Lower leg skin (tissue), 4 donors: Measurements from ENCODE around the gene KCNQ1OT1. TPM values are rescaled to one million over a fixed set of nuclear protein-coding genes. Genes with fewer than 3 reads are reported as not detected.

ENCODE experiments used
- DNase-seq, 2 donors: peaks; one replicate each; pipeline ENCODE4 v3.0.0-alpha.2; 2019; ENCODE audit warnings: low spot score in 2 of 2
- H3K4me3 ChIP-seq: fragments of 200-600 bp; sonication (generic); 2 replicates; pipeline ENCODE4 v1.5.1; 2017; ENCODE audit warnings: mild to moderate bottlenecking, low read depth; ENCODE audit not compliant: poor library complexity, severe bottlenecking
- POLR2A ChIP-seq, 2 donors: fragments of 450-650 bp; IDR thresholded peaks; one replicate each; pipeline ENCODE4 v1.6.1; 2016 to 2017; ENCODE audit warnings: antibody characterized with exemption in 2 of 2, mild to moderate bottlenecking in 1 of 2, moderate library complexity in 1 of 2
- WGBS, 2 donors: methylation state at CpG; one replicate each; pipeline ENCODE4 v1.1.5; 2018; 5-methylcytosine and 5-hydroxymethylcytosine counted together
- intact Hi-C: fragments of 100-400 bp; cut with DNase I; formaldehyde crosslinking; loops from one replicate; pipeline ENCODE4 v1.15.0; 2023; ENCODE audit warnings: low total_unique reads
- total RNA-seq, 4 donors: library from RNA; depleted of rRNA; stranded (reverse); fragments of >200 nt; gene quantifications; one replicate each; pipeline ENCODE4 v1.1.0, GENCODE V29; 2016
- TF ChIP-seq, protein P1 (sequence below), 3 donors: fragments of 450-650 bp; IDR thresholded peaks; one replicate each; pipeline ENCODE4 v1.5.1; 2016; ENCODE audit warnings: antibody characterized with exemption in 3 of 3, mild to moderate bottlenecking in 3 of 3, moderate library complexity in 2 of 3

The KCNQ1OT1 gene
- total RNA-seq, 4 donors from 2014 or later = 0.63 to 1.8 (median 0.91) TPM

DNA sequence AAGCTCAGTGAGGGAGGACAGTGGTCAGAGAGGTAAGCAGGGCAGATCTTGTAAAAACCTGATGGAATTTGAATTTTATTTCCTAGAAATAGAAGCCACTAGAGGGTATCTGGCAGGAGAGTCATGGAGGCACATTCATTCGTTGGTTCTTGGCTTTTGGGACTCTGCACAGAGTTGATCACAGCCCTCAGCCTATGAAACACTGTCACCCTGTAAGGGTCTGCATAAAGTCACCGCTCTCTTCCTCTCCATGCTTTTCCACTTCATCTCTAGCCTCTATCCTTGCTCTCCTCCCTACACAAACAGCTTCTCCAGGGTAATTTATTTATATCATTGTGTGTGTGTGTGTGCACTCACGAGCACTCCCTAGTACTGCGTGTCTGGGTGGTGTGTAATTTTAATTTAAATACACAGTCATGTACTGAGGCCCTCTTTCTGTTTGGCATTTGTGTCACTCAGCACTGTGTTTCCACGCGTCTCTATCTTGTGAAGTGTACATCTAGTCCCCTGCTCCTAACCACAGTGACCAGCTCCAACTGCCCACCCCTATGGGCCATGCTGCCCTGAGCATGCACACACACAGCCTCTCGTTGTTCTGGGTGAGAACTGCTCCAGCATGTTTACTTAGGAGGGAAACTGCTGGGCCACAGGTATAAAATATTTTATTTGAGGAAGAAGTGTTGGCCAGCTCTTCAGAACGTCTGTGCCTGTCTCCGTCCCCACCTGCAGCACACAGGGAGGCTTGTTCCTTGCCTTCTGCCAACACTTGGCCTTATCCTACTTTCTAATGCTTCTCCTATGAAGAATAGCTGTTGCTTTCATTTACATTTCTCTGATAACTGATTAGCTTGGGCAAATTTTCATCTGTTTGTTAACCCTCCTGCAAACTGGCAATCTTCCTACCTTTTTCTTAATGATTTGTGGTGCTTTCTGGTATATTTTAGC, 4.5 kb downstream of the KCNQ1OT1 start:
- 83 to 88% methylated on average over 9 of the region's 9 CpGs for WGBS, 2 donors
- intact Hi-C loops = no loop called here
- DNase-seq = peak in 1 of 2 donors; percentile 50
- no peak for TF ChIP-seq POLR2A (IDR thresholded peaks at IDR 0.05)
- TF ChIP-seq, protein P1, sequence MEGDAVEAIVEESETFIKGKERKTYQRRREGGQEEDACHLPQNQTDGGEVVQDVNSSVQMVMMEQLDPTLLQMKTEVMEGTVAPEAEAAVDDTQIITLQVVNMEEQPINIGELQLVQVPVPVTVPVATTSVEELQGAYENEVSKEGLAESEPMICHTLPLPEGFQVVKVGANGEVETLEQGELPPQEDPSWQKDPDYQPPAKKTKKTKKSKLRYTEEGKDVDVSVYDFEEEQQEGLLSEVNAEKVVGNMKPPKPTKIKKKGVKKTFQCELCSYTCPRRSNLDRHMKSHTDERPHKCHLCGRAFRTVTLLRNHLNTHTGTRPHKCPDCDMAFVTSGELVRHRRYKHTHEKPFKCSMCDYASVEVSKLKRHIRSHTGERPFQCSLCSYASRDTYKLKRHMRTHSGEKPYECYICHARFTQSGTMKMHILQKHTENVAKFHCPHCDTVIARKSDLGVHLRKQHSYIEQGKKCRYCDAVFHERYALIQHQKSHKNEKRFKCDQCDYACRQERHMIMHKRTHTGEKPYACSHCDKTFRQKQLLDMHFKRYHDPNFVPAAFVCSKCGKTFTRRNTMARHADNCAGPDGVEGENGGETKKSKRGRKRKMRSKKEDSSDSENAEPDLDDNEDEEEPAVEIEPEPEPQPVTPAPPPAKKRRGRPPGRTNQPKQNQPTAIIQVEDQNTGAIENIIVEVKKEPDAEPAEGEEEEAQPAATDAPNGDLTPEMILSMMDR (IDR thresholded peaks at IDR 0.05) = no peak
- H3K4me3 ChIP-seq = no peak overlapping the region

DNA sequence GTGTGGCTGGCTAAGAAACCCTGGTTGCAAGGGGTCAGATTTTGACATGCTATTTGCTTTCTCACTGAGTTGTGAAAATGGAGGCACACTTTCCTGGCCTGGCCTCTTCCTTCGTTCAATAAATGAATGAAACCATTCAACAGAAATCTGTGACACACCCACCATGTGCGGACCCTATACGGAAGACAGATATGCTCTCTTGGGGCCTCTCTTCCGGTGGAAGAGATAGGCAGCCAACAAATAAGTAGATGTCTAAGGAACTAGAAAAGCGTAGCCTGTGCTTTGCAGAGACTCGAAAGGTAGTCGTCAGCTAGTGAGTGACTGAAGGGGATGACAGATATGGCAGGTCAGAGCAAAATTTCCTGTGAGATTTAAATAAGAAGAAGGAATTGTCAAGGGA, 5.3 kb downstream of the KCNQ1OT1 start:
- peak in 1 of 2 donors; percentile 6 for DNase-seq
- intact Hi-C loops = no loop called here
- 75 to 81% methylated on average over 7 of the region's 7 CpGs for WGBS, 2 donors
- TF ChIP-seq, protein P1 (IDR thresholded peaks at IDR 0.05) = no peak
- no peak for TF ChIP-seq POLR2A (IDR thresholded peaks at IDR 0.05)
- H3K4me3 ChIP-seq = no peak overlapping the region

DNA sequence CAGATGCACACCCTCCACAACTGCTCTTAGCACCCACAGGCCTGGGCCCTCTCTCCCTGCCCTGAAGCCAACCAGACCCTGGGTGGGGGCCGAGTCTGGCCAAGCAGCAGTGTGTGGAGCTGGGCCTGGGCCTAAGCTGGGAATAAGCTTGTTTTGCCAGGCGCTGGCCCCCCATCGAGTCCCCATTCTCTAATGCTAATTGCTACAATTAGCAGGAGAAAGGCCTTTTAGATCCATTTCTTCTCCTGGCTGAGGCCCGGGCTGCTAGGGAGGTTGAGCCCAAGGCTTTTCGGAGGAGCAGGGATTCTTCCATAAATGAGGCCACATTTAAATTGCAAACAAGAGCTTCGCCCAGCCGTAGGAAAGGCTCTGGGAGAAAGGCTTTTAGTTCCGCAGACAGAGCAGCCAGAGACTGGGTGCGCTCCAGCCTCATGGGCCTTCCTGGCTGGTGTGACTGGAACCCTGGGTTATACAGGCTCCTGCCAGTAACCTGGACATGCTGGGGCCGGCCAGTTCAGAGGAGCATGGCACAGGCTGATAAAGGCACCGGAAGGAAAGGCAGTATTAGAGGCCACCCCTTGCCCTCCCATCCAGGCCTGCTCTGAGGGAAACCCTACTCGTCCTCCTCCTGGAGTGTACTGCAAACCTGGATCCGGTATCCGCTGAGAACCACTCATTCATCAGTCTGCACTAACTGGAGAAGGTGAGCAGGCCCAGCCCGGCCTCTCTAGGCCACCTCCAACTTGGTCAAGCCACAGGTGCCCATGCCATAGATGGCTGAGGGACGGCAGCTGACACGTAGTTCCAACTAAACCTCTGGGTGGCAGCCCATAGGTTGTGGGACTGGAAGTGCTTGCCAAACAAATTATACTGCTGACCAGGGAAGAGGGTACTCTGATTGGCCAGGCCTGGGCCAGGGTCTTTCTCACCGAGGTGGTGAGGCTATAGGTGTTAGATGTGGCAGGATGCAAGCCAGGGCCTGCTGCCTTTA, 6.2 kb downstream of the KCNQ1OT1 start:
- peak in 1 of 2 donors; percentile 78 for DNase-seq
- intact Hi-C loops = no loop called here
- WGBS, 2 donors = 83 to 88% methylated on average over 18 of the region's 18 CpGs
- H3K4me3 ChIP-seq = no peak overlapping the region
- TF ChIP-seq, protein P1 (IDR thresholded peaks at IDR 0.05) = no peak
- TF ChIP-seq POLR2A (IDR thresholded peaks at IDR 0.05) = no peak

DNA sequence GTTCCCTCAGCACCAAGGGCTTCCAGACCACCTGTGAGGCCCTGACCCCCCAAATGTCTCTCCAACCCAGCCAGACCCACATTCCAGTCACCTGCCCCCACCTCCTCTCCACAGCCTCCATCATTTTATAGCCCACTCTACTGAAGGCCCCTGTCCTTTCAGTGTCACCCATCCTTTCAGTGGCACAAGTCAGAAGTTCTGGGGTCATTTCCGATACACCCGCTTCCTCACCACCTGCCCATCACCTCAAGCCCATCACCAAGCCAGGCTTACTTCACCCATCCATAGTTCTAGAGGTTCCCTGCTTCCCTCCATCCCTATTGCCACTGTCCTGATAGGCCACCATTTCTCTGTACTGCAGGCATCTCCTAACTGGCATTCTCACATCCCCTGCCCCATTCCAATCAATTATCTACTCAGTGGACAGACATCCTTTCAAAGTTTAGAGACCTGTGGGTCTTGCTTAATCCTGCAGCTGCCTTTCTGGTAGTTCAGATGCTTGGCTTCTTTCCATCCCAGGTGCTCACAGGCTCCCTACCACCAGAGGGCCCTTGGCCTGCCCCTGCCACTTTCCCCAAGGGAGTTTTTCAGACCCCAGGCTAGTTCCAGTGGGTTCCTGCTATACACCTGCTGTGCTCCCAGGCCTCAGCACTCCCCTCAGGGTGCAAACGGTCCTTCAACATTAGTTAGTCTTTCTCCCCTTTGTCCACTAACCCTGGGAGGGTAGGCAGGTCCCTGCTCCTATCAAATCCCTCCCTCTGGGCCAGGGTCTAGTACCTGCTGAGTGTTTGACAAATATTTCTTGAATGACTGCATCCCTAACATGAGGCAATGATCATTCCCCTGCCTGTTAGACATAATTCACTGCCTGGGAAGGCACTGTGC, 7.6 kb downstream of the KCNQ1OT1 start:
- WGBS, 2 donors = 91 to 92% methylated on average over 3 of the region's 3 CpGs
- H3K4me3 ChIP-seq = no peak overlapping the region
- intact Hi-C loops = no loop called here
- TF ChIP-seq, protein P1 (IDR thresholded peaks at IDR 0.05) = no peak
- no peak for TF ChIP-seq POLR2A (IDR thresholded peaks at IDR 0.05)
- DNase-seq = peak in 1 of 2 donors; percentile 68

DNA sequence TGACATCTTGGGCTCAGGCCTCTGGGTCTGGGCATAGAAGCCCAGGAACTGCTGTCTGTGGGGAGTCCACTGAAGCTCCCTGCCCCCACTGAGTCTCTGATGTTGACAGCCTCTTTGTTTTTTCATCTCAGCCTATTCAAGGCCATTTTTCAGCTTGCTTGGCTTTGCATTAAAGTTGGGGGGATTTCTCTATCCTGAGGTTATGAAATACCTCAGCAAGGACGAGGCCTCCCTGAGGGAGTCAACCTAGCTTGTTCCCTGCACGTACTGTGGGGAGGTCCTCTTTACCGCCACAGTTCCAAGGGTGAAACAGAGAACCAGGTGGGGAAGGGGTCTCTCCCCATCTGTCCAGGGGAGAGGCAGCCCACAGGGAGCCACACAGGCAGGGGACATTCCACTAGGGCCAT, 8.4 kb downstream of the KCNQ1OT1 start:
- DNase-seq = peak in 1 of 2 donors; percentile 49
- intact Hi-C loops = no loop called here
- 87 to 90% methylated on average over 3 of the region's 3 CpGs for WGBS, 2 donors
- TF ChIP-seq, protein P1 (IDR thresholded peaks at IDR 0.05) = no peak
- no peak for TF ChIP-seq POLR2A (IDR thresholded peaks at IDR 0.05)
- H3K4me3 ChIP-seq = no peak overlapping the region
